Breast epithelium (tissue), 3 donors: ENCODE data around the gene CYTH3.

Source experiments
- POLR2A ChIP-seq: fragments of 450-650 bp; IDR thresholded peaks from one replicate; pipeline ENCODE4 v1.6.1; 2016; ENCODE audit warnings: antibody characterized with exemption, mild to moderate bottlenecking, moderate library complexity
- TF ChIP-seq, protein P1 (sequence below), 3 donors: fragments of 450-650 bp; IDR thresholded peaks; one replicate each; pipeline ENCODE4 v1.5.1; 2016 to 2017; ENCODE audit warnings: antibody characterized with exemption in 3 of 3, mild to moderate bottlenecking in 3 of 3, moderate library complexity in 3 of 3

- TF ChIP-seq, protein P1, sequence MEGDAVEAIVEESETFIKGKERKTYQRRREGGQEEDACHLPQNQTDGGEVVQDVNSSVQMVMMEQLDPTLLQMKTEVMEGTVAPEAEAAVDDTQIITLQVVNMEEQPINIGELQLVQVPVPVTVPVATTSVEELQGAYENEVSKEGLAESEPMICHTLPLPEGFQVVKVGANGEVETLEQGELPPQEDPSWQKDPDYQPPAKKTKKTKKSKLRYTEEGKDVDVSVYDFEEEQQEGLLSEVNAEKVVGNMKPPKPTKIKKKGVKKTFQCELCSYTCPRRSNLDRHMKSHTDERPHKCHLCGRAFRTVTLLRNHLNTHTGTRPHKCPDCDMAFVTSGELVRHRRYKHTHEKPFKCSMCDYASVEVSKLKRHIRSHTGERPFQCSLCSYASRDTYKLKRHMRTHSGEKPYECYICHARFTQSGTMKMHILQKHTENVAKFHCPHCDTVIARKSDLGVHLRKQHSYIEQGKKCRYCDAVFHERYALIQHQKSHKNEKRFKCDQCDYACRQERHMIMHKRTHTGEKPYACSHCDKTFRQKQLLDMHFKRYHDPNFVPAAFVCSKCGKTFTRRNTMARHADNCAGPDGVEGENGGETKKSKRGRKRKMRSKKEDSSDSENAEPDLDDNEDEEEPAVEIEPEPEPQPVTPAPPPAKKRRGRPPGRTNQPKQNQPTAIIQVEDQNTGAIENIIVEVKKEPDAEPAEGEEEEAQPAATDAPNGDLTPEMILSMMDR (IDR thresholded peaks at IDR 0.05), result no peak
- no peak for TF ChIP-seq POLR2A
Measured at GRCh38 chr7:6317797-6318438, 45.5 kb upstream of the CYTH3 start.
